ENCODE results near the gene TNNT1.

TNNT1 gene

DNA sequence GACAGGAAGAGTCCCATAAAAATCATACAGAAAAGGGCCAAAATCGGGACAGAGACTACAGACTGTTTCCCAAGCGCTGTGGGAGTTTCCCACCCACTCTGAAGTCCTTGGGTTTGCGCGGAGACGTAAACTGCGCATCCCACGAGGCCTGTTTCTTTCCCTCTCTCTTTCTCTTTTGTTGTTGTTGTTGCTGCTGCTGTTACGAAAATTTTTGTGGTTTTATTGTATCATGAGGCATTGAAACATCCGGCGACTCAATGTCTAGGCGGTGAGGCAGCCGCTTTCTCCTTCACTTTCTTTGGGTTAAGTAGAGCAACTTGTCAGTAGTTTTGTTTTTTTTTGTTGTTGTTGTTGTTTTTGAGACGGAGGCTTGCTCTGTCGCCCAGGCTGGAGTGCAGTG is 30.0 kb downstream of the TNNT1 start:
- Histone ChIP-seq H3K4me3 (ENCODE audit: low read length) (no peak overlapping the region), H3K9ac (ENCODE audit: low read length) (no peak overlapping the region), H3K4me2 (ENCODE audit: low read length) (0 out of 2 replicates have a peak overlapping the region, but pooled peaks have one; percentile 93), H3K27me3 (ENCODE audit: low read depth, low read length) (peaks cover 5% of the 10 kb centered on the region), H3K4me1 (ENCODE audit: low read length) (peaks cover 26% of the 10 kb centered on the region), H3K27ac (ENCODE audit: low read length) (no peak overlapping the region), H3K9me3 (ENCODE audit: insufficient read depth, low read length) (no peaks in the 10 kb centered on the region), H2AFZ (ENCODE audit: low read depth, low read length) (no peak overlapping the region), H3K36me3 (replicated peaks; ENCODE audit: low read depth, low read length) (no peaks in the 10 kb centered on the region), H3K79me2 (ENCODE audit: low read length) (peaks cover 38% of the 10 kb centered on the region), H4K20me1 (ENCODE audit: insufficient read depth, low read length) (peaks cover 28% of the 10 kb centered on the region)
- TF ChIP-seq EZH2phosphoT487 (IDR thresholded peaks at IDR 0.05; ENCODE audit: low read depth) (no peak), CTCF (IDR thresholded peaks at IDR 0.05; ENCODE audit: low read depth, low read length) (no peak)

GRCh38 chr19:55118401-55118991 is 30.5 kb downstream of the TNNT1 start:
- H3K27ac ChIP-seq (ENCODE audit: low read length), result no peak overlapping the region
- H3K9ac ChIP-seq (ENCODE audit: low read length), result peak overlapping the region; percentile 77
- peak overlapping the region; percentile 93 for H3K4me2 ChIP-seq (ENCODE audit: low read length)
- no peaks in the 10 kb centered on the region for H3K36me3 ChIP-seq (replicated peaks; ENCODE audit: low read depth, low read length)
- H4K20me1 ChIP-seq (ENCODE audit: insufficient read depth, low read length), result peaks cover 33% of the 10 kb centered on the region
- no peak overlapping the region for H2AFZ ChIP-seq (ENCODE audit: low read depth, low read length)
- H3K4me3 ChIP-seq (ENCODE audit: low read length), result peak overlapping the region; percentile 80
- TF ChIP-seq EZH2phosphoT487 (IDR thresholded peaks at IDR 0.05; ENCODE audit: low read depth) (no peak), CTCF (IDR thresholded peaks at IDR 0.05; ENCODE audit: low read depth, low read length) (no peak)
- peaks cover 26% of the 10 kb centered on the region for H3K4me1 ChIP-seq (ENCODE audit: low read length)
- peaks cover 43% of the 10 kb centered on the region for H3K79me2 ChIP-seq (ENCODE audit: low read length)
- no peaks in the 10 kb centered on the region for H3K27me3 ChIP-seq (ENCODE audit: low read depth, low read length)
- no peaks in the 10 kb centered on the region for H3K9me3 ChIP-seq (ENCODE audit: insufficient read depth, low read length)

DNA sequence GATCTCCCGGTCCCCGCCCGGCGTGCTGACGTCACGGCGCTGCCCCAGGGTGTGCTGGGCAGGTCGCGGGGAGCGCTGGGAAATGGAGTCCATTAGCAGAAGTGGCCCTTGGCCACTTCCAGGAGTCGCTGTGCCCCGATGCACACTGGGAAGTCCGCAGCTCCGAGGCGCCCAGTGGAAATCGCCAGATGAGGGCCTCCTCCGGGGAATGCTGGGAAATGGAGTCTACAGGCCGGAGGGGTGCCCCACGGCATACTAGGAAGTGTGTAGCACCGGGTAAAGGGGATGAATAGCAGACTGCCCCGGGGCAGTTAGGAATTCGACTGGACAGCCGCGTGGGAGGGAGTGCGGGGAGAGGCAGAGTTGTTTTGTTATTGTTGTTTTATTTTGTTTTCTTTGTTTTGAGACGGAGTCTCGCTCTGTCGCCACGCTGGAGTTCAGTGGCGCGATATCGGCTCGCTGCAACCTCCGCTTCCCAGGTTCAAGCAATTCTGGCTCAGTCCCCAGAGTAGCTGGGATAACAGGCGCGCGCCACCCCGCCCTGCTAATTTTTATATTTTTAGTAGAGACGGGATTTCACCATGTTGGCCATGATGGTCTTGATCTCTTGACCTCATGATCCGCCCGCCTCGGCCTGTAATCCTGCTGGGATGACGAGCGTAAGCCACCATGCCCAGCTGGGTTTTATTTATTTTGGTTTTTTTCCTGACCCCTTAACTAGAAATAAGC is 31.2 kb downstream of the TNNT1 start:
- no peaks in the 10 kb centered on the region for H3K36me3 ChIP-seq (replicated peaks; ENCODE audit: low read depth, low read length)
- H4K20me1 ChIP-seq (ENCODE audit: insufficient read depth, low read length), result peaks cover 39% of the 10 kb centered on the region
- H3K4me2 ChIP-seq (ENCODE audit: low read length), result peak overlapping the region; percentile 93
- no peaks in the 10 kb centered on the region for H3K9me3 ChIP-seq (ENCODE audit: insufficient read depth, low read length)
- H2AFZ ChIP-seq (ENCODE audit: low read depth, low read length), result peak overlapping the region; percentile 73
- H3K27me3 ChIP-seq (ENCODE audit: low read depth, low read length), result no peaks in the 10 kb centered on the region
- peak overlapping the region; percentile 77 for H3K9ac ChIP-seq (ENCODE audit: low read length)
- peaks cover 29% of the 10 kb centered on the region for H3K4me1 ChIP-seq (ENCODE audit: low read length)
- H3K79me2 ChIP-seq (ENCODE audit: low read length), result peaks cover 50% of the 10 kb centered on the region
- H3K4me3 ChIP-seq (ENCODE audit: low read length), result peak overlapping the region; percentile 80
- TF ChIP-seq EZH2phosphoT487 (IDR thresholded peaks at IDR 0.05; ENCODE audit: low read depth), result no peak
- no peak for TF ChIP-seq CTCF (IDR thresholded peaks at IDR 0.05; ENCODE audit: low read depth, low read length)
- H3K27ac ChIP-seq (ENCODE audit: low read length), result 0 out of 2 replicates have a peak overlapping the region, but pooled peaks have one; percentile 0

DNA sequence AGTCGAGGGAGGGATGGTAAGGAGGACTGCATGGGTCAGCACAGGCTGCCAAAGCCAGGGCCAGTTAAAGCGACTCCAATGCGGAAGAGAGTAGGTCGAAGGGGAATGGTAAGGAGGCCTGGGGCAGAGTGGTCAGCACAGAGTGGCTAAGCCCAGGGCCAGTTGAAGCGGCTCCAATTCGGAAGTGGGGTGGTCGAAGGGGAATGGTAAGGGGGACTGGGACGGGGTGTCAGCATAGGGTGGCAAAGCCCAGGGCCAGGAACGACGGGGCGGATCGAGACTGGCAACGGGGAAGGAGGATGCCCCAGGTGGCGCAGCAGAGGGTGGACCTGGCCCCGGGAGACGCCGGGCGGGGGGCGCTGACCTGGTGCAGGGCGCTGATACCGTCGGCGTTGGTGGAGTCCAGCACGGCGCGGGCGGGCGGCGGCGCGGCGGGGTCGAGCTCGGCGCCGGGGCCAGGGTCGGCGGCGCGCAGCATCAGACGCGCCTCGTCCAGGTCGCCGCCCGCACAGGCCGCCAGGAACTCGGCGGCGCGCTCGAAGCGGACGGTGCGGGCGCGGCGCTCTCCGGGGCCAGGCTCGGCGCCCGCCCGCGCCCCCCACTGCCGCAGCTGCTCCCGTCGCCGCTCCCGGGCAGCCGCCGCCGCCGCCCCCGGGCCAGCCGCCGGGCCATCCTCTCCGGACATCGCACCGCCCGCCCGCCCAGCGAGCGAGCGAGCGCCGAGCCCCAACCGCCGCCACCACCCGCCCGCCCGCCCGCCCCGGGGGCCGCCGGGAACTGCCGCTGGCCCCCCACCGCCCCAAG is 31.9 kb downstream of the TNNT1 start, which contains the start of gene PPP1R12C:
Gene PPP1R12C, minus strand, starts transcription at position 779 of the 804 bp plus-strand sequence. Its CDS starts 94 bp downstream, at position 685.
- Histone ChIP-seq H3K27me3 (ENCODE audit: low read depth, low read length) (no peaks in the 10 kb centered on the region), H3K27ac (ENCODE audit: low read length) (peak within 1 kb of the TSS; percentile 31), H3K9me3 (ENCODE audit: insufficient read depth, low read length) (no peaks in the 10 kb centered on the region), H3K79me2 (ENCODE audit: low read length) (peaks cover 57% of the 10 kb centered on the region), H3K4me3 (ENCODE audit: low read length) (peak within 1 kb of the TSS; percentile 94), H3K4me2 (ENCODE audit: low read length) (peak within 1 kb of the TSS; percentile 93), H3K4me1 (ENCODE audit: low read length) (peaks cover 29% of the 10 kb centered on the region), H4K20me1 (ENCODE audit: insufficient read depth, low read length) (peaks cover 45% of the 10 kb centered on the region), H2AFZ (ENCODE audit: low read depth, low read length) (peak within 1 kb of the TSS; percentile 73), H3K9ac (ENCODE audit: low read length) (peak within 1 kb of the TSS; percentile 89), H3K36me3 (replicated peaks; ENCODE audit: low read depth, low read length) (no peaks in the 10 kb centered on the region)
- TF ChIP-seq EZH2phosphoT487 (IDR thresholded peaks at IDR 0.05; ENCODE audit: low read depth) (no peak), CTCF (IDR thresholded peaks at IDR 0.05; ENCODE audit: low read depth, low read length) (no peak)
